Ishikawa (cell line): ENCODE measurements around the gene RNASE1.

ENCODE experiments used
- CEBPB ChIP-seq: IDR thresholded peaks from 2 replicates; pipeline ENCODE4 v1.6.1; 2012
- EGR1 ChIP-seq: IDR thresholded peaks from 2 replicates; pipeline ENCODE4 v1.6.1; 2012
- MAX ChIP-seq: IDR thresholded peaks from 2 replicates; pipeline ENCODE4 v1.6.1; 2012

Gene RNASE1

GRCh38 chr14:20751963-20752562 lies 50.6 kb downstream of the RNASE1 start:
- no peak for TF ChIP-seq EGR1
- TF ChIP-seq CEBPB, result no peak
- no peak for TF ChIP-seq MAX
